ENCODE data around the gene SCD. TPM values are rescaled to one million over a fixed set of nuclear protein-coding genes. Genes with fewer than 3 reads are reported as not detected.

Gene SCD
- total RNA-seq, 1 donor from 2014 or later = 81.4 TPM

- no peak for DNase-seq (ENCODE audit: extremely low spot score, unreplicated experiment)
- no peak overlapping the region for H3K27ac Mint-ChIP-seq (ENCODE audit: unreplicated experiment)
- H3K4me3 Mint-ChIP-seq (ENCODE audit: unreplicated experiment) = no peak overlapping the region
- peaks cover 18% of the 10 kb centered on the region for H3K4me1 Mint-ChIP-seq (ENCODE audit: unreplicated experiment)
- H3K36me3 Mint-ChIP-seq (ENCODE audit: unreplicated experiment) = no peaks in the 10 kb centered on the region
- no peak for TF ChIP-seq CTCF (IDR thresholded peaks at IDR 0.05)
- H3K27me3 Mint-ChIP-seq (ENCODE audit: unreplicated experiment) = peaks cover 14% of the 10 kb centered on the region
- no peaks in the 10 kb centered on the region for H3K9me3 Mint-ChIP-seq (ENCODE audit: unreplicated experiment)
These were observed 7.8 kb upstream of the SCD start for GRCh38 chr10:100339236-100339635.

GRCh38 chr10:100340948-100341847 is 5.8 kb upstream of the SCD start:
- Mint-ChIP-seq H3K27ac (ENCODE audit: unreplicated experiment) (peak overlapping the region; percentile 16), H3K4me3 (ENCODE audit: unreplicated experiment) (no peak overlapping the region), H3K36me3 (ENCODE audit: unreplicated experiment) (no peaks in the 10 kb centered on the region), H3K9me3 (ENCODE audit: unreplicated experiment) (no peaks in the 10 kb centered on the region), H3K4me1 (ENCODE audit: unreplicated experiment) (peaks cover 30% of the 10 kb centered on the region), H3K27me3 (ENCODE audit: unreplicated experiment) (peaks cover 5% of the 10 kb centered on the region)
- no peak for TF ChIP-seq CTCF (IDR thresholded peaks at IDR 0.05)
- no peak for DNase-seq (ENCODE audit: extremely low spot score, unreplicated experiment)

GRCh38 chr10:100341953-100342626 is 4.9 kb upstream of the SCD start:
- H3K4me1 Mint-ChIP-seq (ENCODE audit: unreplicated experiment) = peaks cover 32% of the 10 kb centered on the region

GRCh38 chr10:100342627-100342972 is 4.4 kb upstream of the SCD start:
- no peak for TF ChIP-seq CTCF (IDR thresholded peaks at IDR 0.05)
- H3K4me1 Mint-ChIP-seq (ENCODE audit: unreplicated experiment) = peaks cover 32% of the 10 kb centered on the region
- H3K4me3 Mint-ChIP-seq (ENCODE audit: unreplicated experiment) = no peak overlapping the region
- peaks cover 5% of the 10 kb centered on the region for H3K27me3 Mint-ChIP-seq (ENCODE audit: unreplicated experiment)
- no peaks in the 10 kb centered on the region for H3K9me3 Mint-ChIP-seq (ENCODE audit: unreplicated experiment)
- DNase-seq (ENCODE audit: extremely low spot score, unreplicated experiment) = no peak
- H3K36me3 Mint-ChIP-seq (ENCODE audit: unreplicated experiment) = no peaks in the 10 kb centered on the region
- H3K27ac Mint-ChIP-seq (ENCODE audit: unreplicated experiment) = no peak overlapping the region

More at GRCh38 chr10:100341953-100342626, 4.9 kb upstream of the SCD start:
- no peak for DNase-seq (ENCODE audit: extremely low spot score, unreplicated experiment)
- Mint-ChIP-seq H3K9me3 (ENCODE audit: unreplicated experiment) (no peaks in the 10 kb centered on the region), H3K4me3 (ENCODE audit: unreplicated experiment) (no peak overlapping the region), H3K27ac (ENCODE audit: unreplicated experiment) (no peak overlapping the region), H3K27me3 (ENCODE audit: unreplicated experiment) (peaks cover 5% of the 10 kb centered on the region), H3K36me3 (ENCODE audit: unreplicated experiment) (no peaks in the 10 kb centered on the region)
- peak; percentile 76 for TF ChIP-seq CTCF (IDR thresholded peaks at IDR 0.05)

GRCh38 chr10:100344241-100344788 is 2.7 kb upstream of the SCD start:
- Mint-ChIP-seq H3K4me3 (ENCODE audit: unreplicated experiment) (no peak overlapping the region), H3K27ac (ENCODE audit: unreplicated experiment) (no peak overlapping the region), H3K9me3 (ENCODE audit: unreplicated experiment) (no peaks in the 10 kb centered on the region), H3K4me1 (ENCODE audit: unreplicated experiment) (peaks cover 48% of the 10 kb centered on the region), H3K36me3 (ENCODE audit: unreplicated experiment) (peaks cover 8% of the 10 kb centered on the region), H3K27me3 (ENCODE audit: unreplicated experiment) (peaks cover 5% of the 10 kb centered on the region)
- DNase-seq (ENCODE audit: extremely low spot score, unreplicated experiment) = no peak
- TF ChIP-seq CTCF (IDR thresholded peaks at IDR 0.05) = no peak

Measured in osteocyte (in vitro differentiated cells).